Neural cell (in vitro differentiated cells): ENCODE results near the gene KRTCAP2.

Source experiments
- TAF1 ChIP-seq: IDR thresholded peaks from 2 replicates; pipeline ENCODE4 v1.6.1; 2012; ENCODE audit warnings: low read depth
- TF ChIP-seq, protein P1 (sequence below): IDR thresholded peaks from 2 replicates; pipeline ENCODE4 v1.6.1; 2012; ENCODE audit warnings: borderline replicate concordance

DNA sequence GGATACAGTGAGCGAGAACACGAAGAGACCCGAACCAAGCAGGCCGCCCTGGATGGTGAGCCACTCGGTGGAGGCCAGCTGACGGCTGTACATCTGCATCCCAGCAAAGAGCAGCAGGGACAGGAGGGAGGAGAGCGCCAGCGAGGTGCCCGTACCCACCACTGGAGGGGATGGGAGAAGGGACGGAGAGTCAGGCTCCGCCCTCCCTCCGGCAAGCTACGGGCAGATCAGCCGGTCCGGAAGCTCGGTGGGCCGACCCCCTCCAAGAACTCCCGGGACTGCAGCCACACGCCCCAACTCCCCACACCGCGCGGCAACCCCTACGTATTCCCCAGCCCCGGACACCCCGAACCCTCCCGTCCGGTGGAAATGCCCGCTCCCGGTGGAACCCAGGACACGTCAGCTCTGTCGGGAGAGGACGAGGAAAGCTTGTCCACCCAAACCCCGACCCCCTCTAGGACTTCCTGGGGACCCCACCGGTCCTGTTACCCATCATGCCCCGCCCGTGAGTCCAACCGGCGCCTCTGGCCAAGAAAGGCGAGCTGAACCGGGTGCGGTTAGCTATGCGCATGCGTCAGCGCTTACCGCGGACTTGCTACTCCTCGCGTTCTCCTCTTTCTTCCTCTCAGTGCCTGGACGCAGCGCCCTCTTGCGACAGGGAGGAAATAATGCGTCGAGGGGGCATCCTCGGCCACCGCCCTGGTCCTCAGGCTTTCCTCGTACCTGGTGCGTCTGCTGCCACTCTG, at the start of gene KRTCAP2:
- TF ChIP-seq, protein P1, sequence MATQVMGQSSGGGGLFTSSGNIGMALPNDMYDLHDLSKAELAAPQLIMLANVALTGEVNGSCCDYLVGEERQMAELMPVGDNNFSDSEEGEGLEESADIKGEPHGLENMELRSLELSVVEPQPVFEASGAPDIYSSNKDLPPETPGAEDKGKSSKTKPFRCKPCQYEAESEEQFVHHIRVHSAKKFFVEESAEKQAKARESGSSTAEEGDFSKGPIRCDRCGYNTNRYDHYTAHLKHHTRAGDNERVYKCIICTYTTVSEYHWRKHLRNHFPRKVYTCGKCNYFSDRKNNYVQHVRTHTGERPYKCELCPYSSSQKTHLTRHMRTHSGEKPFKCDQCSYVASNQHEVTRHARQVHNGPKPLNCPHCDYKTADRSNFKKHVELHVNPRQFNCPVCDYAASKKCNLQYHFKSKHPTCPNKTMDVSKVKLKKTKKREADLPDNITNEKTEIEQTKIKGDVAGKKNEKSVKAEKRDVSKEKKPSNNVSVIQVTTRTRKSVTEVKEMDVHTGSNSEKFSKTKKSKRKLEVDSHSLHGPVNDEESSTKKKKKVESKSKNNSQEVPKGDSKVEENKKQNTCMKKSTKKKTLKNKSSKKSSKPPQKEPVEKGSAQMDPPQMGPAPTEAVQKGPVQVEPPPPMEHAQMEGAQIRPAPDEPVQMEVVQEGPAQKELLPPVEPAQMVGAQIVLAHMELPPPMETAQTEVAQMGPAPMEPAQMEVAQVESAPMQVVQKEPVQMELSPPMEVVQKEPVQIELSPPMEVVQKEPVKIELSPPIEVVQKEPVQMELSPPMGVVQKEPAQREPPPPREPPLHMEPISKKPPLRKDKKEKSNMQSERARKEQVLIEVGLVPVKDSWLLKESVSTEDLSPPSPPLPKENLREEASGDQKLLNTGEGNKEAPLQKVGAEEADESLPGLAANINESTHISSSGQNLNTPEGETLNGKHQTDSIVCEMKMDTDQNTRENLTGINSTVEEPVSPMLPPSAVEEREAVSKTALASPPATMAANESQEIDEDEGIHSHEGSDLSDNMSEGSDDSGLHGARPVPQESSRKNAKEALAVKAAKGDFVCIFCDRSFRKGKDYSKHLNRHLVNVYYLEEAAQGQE: peak; percentile 85
- TF ChIP-seq TAF1: peak; percentile 89
